ENCODE data around the gene LRMDA. TPM values are rescaled to one million over a fixed set of nuclear protein-coding genes. Genes with fewer than 3 reads are reported as not detected.

LRMDA gene
- total RNA-seq, 1 donor from 2014 or later: not detected

- no peaks in the 10 kb centered on the region for H3K9me3 Mint-ChIP-seq
- ChIA-PET CTCF (no interaction called here), POLR2A (no interaction called here)
- no peak overlapping the region for H3K4me3 Mint-ChIP-seq
- DNase-seq: no peak
- no peak overlapping the region for H3K27ac Mint-ChIP-seq
- H3K4me1 Mint-ChIP-seq: no peaks in the 10 kb centered on the region
- ATAC-seq (ENCODE audit: low read depth): no peak
- intact Hi-C loops (cut with micrococcal nuclease): no loop called here
- H3K27me3 Mint-ChIP-seq: no peaks in the 10 kb centered on the region
- no peaks in the 10 kb centered on the region for H3K36me3 Mint-ChIP-seq (ENCODE audit: low read depth)
- TF ChIP-seq CTCF (IDR thresholded peaks at IDR 0.05): no peak
These were observed 635.0 kb downstream of the LRMDA start for GRCh38 chr10:76066457-76066856.

GRCh38 chr10:76067447-76067846 is 636.0 kb downstream of the LRMDA start:
- no peak for TF ChIP-seq CTCF (IDR thresholded peaks at IDR 0.05)
- no peaks in the 10 kb centered on the region for H3K36me3 Mint-ChIP-seq (ENCODE audit: low read depth)
- ChIA-PET POLR2A (no interaction called here), CTCF (no interaction called here)
- intact Hi-C loops (cut with micrococcal nuclease): no loop called here
- ATAC-seq (ENCODE audit: low read depth) (no peak), DNase-seq (no peak)
- no peak overlapping the region for H3K27ac Mint-ChIP-seq
- H3K27me3 Mint-ChIP-seq: no peaks in the 10 kb centered on the region
- H3K9me3 Mint-ChIP-seq: no peaks in the 10 kb centered on the region
- no peaks in the 10 kb centered on the region for H3K4me1 Mint-ChIP-seq
- no peak overlapping the region for H3K4me3 Mint-ChIP-seq

GRCh38 chr10:76068856-76069255 is 637.4 kb downstream of the LRMDA start:
- CTCF ChIA-PET: no interaction called here
- no peak for DNase-seq
- no peaks in the 10 kb centered on the region for H3K27me3 Mint-ChIP-seq

GRCh38 chr10:76070916-76071315 is 639.5 kb downstream of the LRMDA start:
- intact Hi-C loops (cut with micrococcal nuclease): no loop called here
- no peak overlapping the region for H3K27ac Mint-ChIP-seq
- no peaks in the 10 kb centered on the region for H3K36me3 Mint-ChIP-seq (ENCODE audit: low read depth)
- ATAC-seq (ENCODE audit: low read depth): no peak
- no peaks in the 10 kb centered on the region for H3K4me1 Mint-ChIP-seq
- H3K27me3 Mint-ChIP-seq: no peaks in the 10 kb centered on the region
- ChIA-PET POLR2A (no interaction called here), CTCF (no interaction called here)
- H3K9me3 Mint-ChIP-seq: no peaks in the 10 kb centered on the region
- DNase-seq: no peak
- no peak for TF ChIP-seq CTCF (IDR thresholded peaks at IDR 0.05)
- no peak overlapping the region for H3K4me3 Mint-ChIP-seq

More at GRCh38 chr10:76068856-76069255, 637.4 kb downstream of the LRMDA start:
- intact Hi-C loops (cut with micrococcal nuclease): no loop called here
- H3K9me3 Mint-ChIP-seq: no peaks in the 10 kb centered on the region
- ATAC-seq (ENCODE audit: low read depth): no peak
- POLR2A ChIA-PET: interaction anchor here (0.7 kb wide), 1 partner anchor 691 kb away, joined by 3 read pairs; no protein-coding TSS in a partner anchor
- no peaks in the 10 kb centered on the region for H3K36me3 Mint-ChIP-seq (ENCODE audit: low read depth)
- no peaks in the 10 kb centered on the region for H3K4me1 Mint-ChIP-seq
- no peak for TF ChIP-seq CTCF (IDR thresholded peaks at IDR 0.05)
- no peak overlapping the region for H3K4me3 Mint-ChIP-seq
- no peak overlapping the region for H3K27ac Mint-ChIP-seq

- Mint-ChIP-seq H3K4me3 (no peak overlapping the region), H3K27me3 (no peaks in the 10 kb centered on the region), H3K27ac (no peak overlapping the region), H3K36me3 (ENCODE audit: low read depth) (no peaks in the 10 kb centered on the region), H3K4me1 (no peaks in the 10 kb centered on the region), H3K9me3 (no peaks in the 10 kb centered on the region)
- POLR2A ChIA-PET: no interaction called here
- CTCF ChIA-PET: no interaction called here
- ATAC-seq (ENCODE audit: low read depth) (no peak), DNase-seq (no peak)
- no peak for TF ChIP-seq CTCF (IDR thresholded peaks at IDR 0.05)
- intact Hi-C loops (cut with micrococcal nuclease): no loop called here
These were observed 640.4 kb downstream of the LRMDA start for GRCh38 chr10:76071653-76072365.

Data from activated B cell treated with CpG ODN at 0.5 μM for 24 hours (primary cell).